KMS-11 (cell line): ENCODE data around the gene MRPL4.

Experiments used
- H2AFZ ChIP-seq: fragments of 200-600 bp; sonication (generic); 2 replicates; pipeline ENCODE4 v1.6.1; 2016; ENCODE audit warnings: antibody characterized with exemption, mixed run types, low read depth
- H3K27ac ChIP-seq: fragments of 200-600 bp; sonication (generic); 2 replicates; pipeline ENCODE4 v1.6.1; 2016; ENCODE audit warnings: mild to moderate bottlenecking, mixed run types
- H3K27me3 ChIP-seq: fragments of 200-600 bp; sonication (generic); 2 replicates; pipeline ENCODE4 v1.6.1; 2017; ENCODE audit warnings: mild to moderate bottlenecking, low read depth, mixed run types, moderate library complexity; ENCODE audit not compliant: insufficient read depth
- H3K36me3 ChIP-seq: fragments of 200-600 bp; sonication (generic); 2 replicates; pipeline ENCODE4 v1.6.1; 2017; ENCODE audit warnings: mild to moderate bottlenecking, mixed run types; ENCODE audit not compliant: insufficient read depth
- H3K4me1 ChIP-seq: fragments of 200-600 bp; sonication (generic); 2 replicates; pipeline ENCODE4 v1.6.1; 2016; ENCODE audit warnings: mild to moderate bottlenecking, low read depth, mixed run types; ENCODE audit not compliant: poor library complexity, severe bottlenecking
- H3K4me2 ChIP-seq: fragments of 200-600 bp; sonication (generic); 2 replicates; pipeline ENCODE4 v1.7.0; 2016; ENCODE audit warnings: mild to moderate bottlenecking, mixed run types
- H3K4me3 ChIP-seq: fragments of 200-600 bp; sonication (generic); IDR thresholded peaks from 2 replicates; pipeline ENCODE4 v1.6.1; 2017; ENCODE audit warnings: low read depth, low read length, mixed read lengths; ENCODE audit not compliant: insufficient read depth
- H3K79me2 ChIP-seq: fragments of 200-600 bp; sonication (generic); 2 replicates; pipeline ENCODE4 v1.6.1; 2016; ENCODE audit warnings: low read depth, mixed run types; ENCODE audit not compliant: insufficient read depth
- H3K9ac ChIP-seq: fragments of 200-600 bp; sonication (generic); 2 replicates; pipeline ENCODE4 v1.6.1; 2016; ENCODE audit warnings: mild to moderate bottlenecking, mixed run types
- H4K20me1 ChIP-seq: fragments of 200-600 bp; sonication (generic); 2 replicates; pipeline ENCODE4 v1.6.1; 2016; ENCODE audit warnings: mild to moderate bottlenecking, mixed run types; ENCODE audit not compliant: insufficient read depth
- TF ChIP-seq, protein P1 (sequence below): fragments of 200-600 bp; sonication (generic); conservative IDR thresholded peaks from 2 replicates; pipeline ENCODE4 v1.6.1; 2017; ENCODE audit warnings: low read depth, mild to moderate bottlenecking, antibody characterized with exemption, low read length, moderate library complexity, mixed read lengths

Gene MRPL4

GRCh38 chr19:10251792-10252694, at the start of gene MRPL4:
TSS of gene MRPL4 (plus strand) at chr19:10252214. CDS start at chr19:10252254, 40 bp downstream.
- no peaks in the 10 kb centered on the region for H4K20me1 ChIP-seq
- peak within 1 kb of the TSS; percentile 69 for H2AFZ ChIP-seq
- H3K27me3 ChIP-seq: no peaks in the 10 kb centered on the region
- H3K4me1 ChIP-seq: peaks cover 28% of the 10 kb centered on the region
- H3K9ac ChIP-seq: peak within 1 kb of the TSS; percentile 78
- peaks cover 26% of the 10 kb centered on the region; the same call in 1 of the 2 replicates for H3K79me2 ChIP-seq
- TF ChIP-seq, protein P1, sequence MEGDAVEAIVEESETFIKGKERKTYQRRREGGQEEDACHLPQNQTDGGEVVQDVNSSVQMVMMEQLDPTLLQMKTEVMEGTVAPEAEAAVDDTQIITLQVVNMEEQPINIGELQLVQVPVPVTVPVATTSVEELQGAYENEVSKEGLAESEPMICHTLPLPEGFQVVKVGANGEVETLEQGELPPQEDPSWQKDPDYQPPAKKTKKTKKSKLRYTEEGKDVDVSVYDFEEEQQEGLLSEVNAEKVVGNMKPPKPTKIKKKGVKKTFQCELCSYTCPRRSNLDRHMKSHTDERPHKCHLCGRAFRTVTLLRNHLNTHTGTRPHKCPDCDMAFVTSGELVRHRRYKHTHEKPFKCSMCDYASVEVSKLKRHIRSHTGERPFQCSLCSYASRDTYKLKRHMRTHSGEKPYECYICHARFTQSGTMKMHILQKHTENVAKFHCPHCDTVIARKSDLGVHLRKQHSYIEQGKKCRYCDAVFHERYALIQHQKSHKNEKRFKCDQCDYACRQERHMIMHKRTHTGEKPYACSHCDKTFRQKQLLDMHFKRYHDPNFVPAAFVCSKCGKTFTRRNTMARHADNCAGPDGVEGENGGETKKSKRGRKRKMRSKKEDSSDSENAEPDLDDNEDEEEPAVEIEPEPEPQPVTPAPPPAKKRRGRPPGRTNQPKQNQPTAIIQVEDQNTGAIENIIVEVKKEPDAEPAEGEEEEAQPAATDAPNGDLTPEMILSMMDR: no peak
- H3K27ac ChIP-seq: peak within 1 kb of the TSS; percentile 51
- no peak within 1 kb of the TSS for H3K4me3 ChIP-seq
- no peaks in the 10 kb centered on the region for H3K36me3 ChIP-seq
- peak within 1 kb of the TSS; percentile 97 for H3K4me2 ChIP-seq

DNA sequence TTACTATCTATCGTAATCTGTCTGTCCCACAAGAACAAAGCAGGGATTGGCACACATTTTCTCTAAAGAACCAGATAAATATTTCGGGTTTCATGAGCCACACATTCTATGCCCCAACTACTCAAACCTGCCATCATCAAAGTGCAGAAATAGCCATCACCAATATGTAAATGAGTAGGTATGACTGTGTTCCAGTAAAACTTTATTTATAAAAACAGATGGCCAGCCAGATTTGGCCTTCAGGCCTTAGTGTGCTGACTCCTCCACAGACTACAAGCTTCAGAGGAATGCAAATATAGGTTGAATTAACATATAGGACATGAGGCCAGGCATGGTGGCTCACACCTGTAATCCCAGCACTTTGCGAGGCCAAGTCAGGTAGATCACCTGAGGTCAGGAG, 48.3 kb upstream of the MRPL4 start:
- H3K27me3 ChIP-seq: no peaks in the 10 kb centered on the region

GRCh38 chr19:10205636-10206035, 46.4 kb upstream of the MRPL4 start:
- no peak overlapping the region for H2AFZ ChIP-seq
- peaks cover 70% of the 10 kb centered on the region for H3K4me1 ChIP-seq
- no peaks in the 10 kb centered on the region for H3K27me3 ChIP-seq
- H4K20me1 ChIP-seq: no peaks in the 10 kb centered on the region
- no peak overlapping the region for H3K27ac ChIP-seq
- H3K4me3 ChIP-seq: no peak overlapping the region
- no peak overlapping the region for H3K9ac ChIP-seq
- TF ChIP-seq, protein P1: no peak
- peak overlapping the region; percentile 95; the same call in 1 of the 2 replicates for H3K4me2 ChIP-seq
- H3K36me3 ChIP-seq: no peaks in the 10 kb centered on the region
- H3K79me2 ChIP-seq: no peaks in the 10 kb centered on the region

More for the DNA sequence above, 48.3 kb upstream of the MRPL4 start:
- H3K4me2 ChIP-seq: peak overlapping the region; percentile 95
- no peaks in the 10 kb centered on the region for H4K20me1 ChIP-seq
- H3K27ac ChIP-seq: peak overlapping the region; percentile 92
- peaks cover 79% of the 10 kb centered on the region for H3K4me1 ChIP-seq
- H2AFZ ChIP-seq: no peak overlapping the region
- no peaks in the 10 kb centered on the region for H3K36me3 ChIP-seq
- H3K9ac ChIP-seq: no peak overlapping the region
- TF ChIP-seq, protein P1: no peak
- H3K4me3 ChIP-seq: no peak overlapping the region
- no peaks in the 10 kb centered on the region for H3K79me2 ChIP-seq

DNA sequence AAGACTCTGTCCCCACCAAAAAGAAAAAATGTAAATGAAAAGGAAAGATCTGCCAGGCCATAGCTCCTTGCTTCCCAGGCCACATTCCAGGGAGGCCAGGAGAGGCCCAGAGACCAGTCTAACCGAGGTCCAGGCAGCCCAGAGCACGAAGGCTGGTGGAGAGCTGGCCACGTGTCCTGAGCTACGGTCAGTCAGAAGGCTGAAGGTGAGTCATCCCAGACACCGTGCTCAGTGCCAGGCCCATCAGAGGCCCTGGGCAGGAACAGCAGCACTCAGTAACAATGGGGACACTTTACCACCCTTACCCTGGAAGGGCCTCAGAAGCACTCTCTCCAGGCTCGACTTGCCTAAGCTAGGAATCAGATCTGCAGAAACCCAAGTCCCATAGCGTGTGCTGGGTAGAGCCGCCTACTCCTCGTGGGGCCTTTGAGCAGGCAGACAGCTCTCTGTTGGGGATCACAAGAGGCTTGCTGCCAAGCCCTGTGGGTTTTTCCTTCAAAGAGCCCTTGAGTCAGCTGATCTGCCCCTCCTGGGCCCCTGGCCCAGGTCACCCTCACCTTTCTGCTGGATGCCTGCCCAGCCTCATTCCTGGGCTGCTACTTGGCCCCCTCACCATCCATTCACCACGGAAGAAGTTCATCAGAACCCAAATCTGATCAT, 45.7 kb upstream of the MRPL4 start:
- peak overlapping the region; percentile 95; the same call in 1 of the 2 replicates for H3K4me2 ChIP-seq
- no peaks in the 10 kb centered on the region for H4K20me1 ChIP-seq
- no peak overlapping the region for H3K9ac ChIP-seq
- TF ChIP-seq, protein P1: no peak
- no peak overlapping the region for H2AFZ ChIP-seq
- no peaks in the 10 kb centered on the region for H3K36me3 ChIP-seq
- no peaks in the 10 kb centered on the region for H3K79me2 ChIP-seq
- H3K27ac ChIP-seq: no peak overlapping the region
- no peaks in the 10 kb centered on the region for H3K27me3 ChIP-seq
- H3K4me1 ChIP-seq: peaks cover 63% of the 10 kb centered on the region
- H3K4me3 ChIP-seq: no peak overlapping the region
